Hepatocyte (in vitro differentiated cells): ENCODE results near the gene TMEM131. TPM values are rescaled to one million over a fixed set of nuclear protein-coding genes. Genes with fewer than 3 reads are reported as not detected.

Source experiments
- DNase-seq: peaks from one replicate; pipeline ENCODE4 v3.0.0-alpha.2; 2016; ENCODE audit warnings: low spot score
- H2AFZ ChIP-seq: fragments of 200-600 bp; sonication (generic); 2 replicates; pipeline ENCODE4 v1.6.0; 2016; ENCODE audit warnings: antibody characterized with exemption, mild to moderate bottlenecking
- H3K27ac ChIP-seq: fragments of 200-600 bp; sonication (generic); 2 replicates; pipeline ENCODE4 v1.5.1; 2016; ENCODE audit warnings: mild to moderate bottlenecking
- H3K27me3 ChIP-seq: fragments of 200-600 bp; sonication (generic); 2 replicates; pipeline ENCODE4 v1.6.1; 2016
- H3K36me3 ChIP-seq: fragments of 200-600 bp; sonication (generic); replicated peaks from 2 replicates; pipeline ENCODE4 v1.5.1; 2016; ENCODE audit warnings: low read depth; ENCODE audit not compliant: insufficient read depth
- H3K4me1 ChIP-seq: fragments of 200-600 bp; sonication (generic); 2 replicates; pipeline ENCODE4 v1.5.1; 2016; ENCODE audit warnings: mild to moderate bottlenecking, moderate library complexity; ENCODE audit not compliant: insufficient read depth
- H3K4me2 ChIP-seq: fragments of 200-600 bp; sonication (generic); 2 replicates; pipeline ENCODE4 v1.6.0; 2016
- H3K4me3 ChIP-seq: fragments of 200-600 bp; sonication (generic); 2 replicates; pipeline ENCODE4 v1.5.1; 2016; ENCODE audit warnings: mild to moderate bottlenecking
- H3K79me2 ChIP-seq: fragments of 200-600 bp; sonication (generic); 2 replicates; pipeline ENCODE4 v1.6.0; 2017; ENCODE audit warnings: mild to moderate bottlenecking
- H3K9me2 ChIP-seq: fragments of 200-600 bp; sonication (generic); replicated peaks from 2 replicates; pipeline ENCODE4 v1.6.0; 2017; ENCODE audit warnings: mild to moderate bottlenecking; ENCODE audit not compliant: insufficient read depth
- H3K9me3 ChIP-seq: fragments of 200-600 bp; sonication (generic); 2 replicates; pipeline ENCODE4 v1.5.1; 2016; ENCODE audit warnings: low read depth, mild to moderate bottlenecking
- H4K20me1 ChIP-seq: fragments of 200-600 bp; sonication (generic); 2 replicates; pipeline ENCODE4 v1.6.0; 2016; ENCODE audit warnings: mild to moderate bottlenecking; ENCODE audit not compliant: insufficient read depth, poor library complexity, severe bottlenecking
- CTCF ChIP-seq: fragments of 200-600 bp; sonication (generic); IDR thresholded peaks from 2 replicates; pipeline ENCODE4 v1.5.1; 2016; ENCODE audit warnings: antibody characterized with exemption, mild to moderate bottlenecking; ENCODE audit not compliant: poor library complexity
- EZH2 ChIP-seq: fragments of 200-600 bp; sonication (generic); IDR thresholded peaks from 2 replicates; pipeline ENCODE4 v1.6.1; 2016; ENCODE audit warnings: antibody characterized with exemption, mild to moderate bottlenecking, borderline replicate concordance
- EZH2phosphoT487 ChIP-seq: fragments of 200-600 bp; sonication (generic); IDR thresholded peaks from one replicate; pipeline ENCODE4 v1.6.1; 2018; ENCODE audit warnings: antibody characterized with exemption, mild to moderate bottlenecking, low read depth, moderate library complexity; ENCODE audit not compliant: unreplicated experiment, severe bottlenecking
- WGBS: methylation state at CpG from one replicate; pipeline ENCODE4 v1.1.6; 2016; ENCODE audit warnings: low lambda C conversion rate; ENCODE audit errors: missing lambda C conversion rate; 5-methylcytosine and 5-hydroxymethylcytosine counted together
- polyA plus RNA-seq: library from polyadenylated mRNA; unstranded; fragments of >200 nt; fragmentation: Nextera tagmentation; extraction: Ambion mirVana; gene quantifications from 2 replicates; pipeline ENCODE4 v1.2.1, GENCODE V29; 2016
- total RNA-seq: library from RNA; depleted of rRNA; stranded (reverse); fragments of >200 nt; gene quantifications from 2 replicates; pipeline ENCODE4 v1.2.3, GENCODE V29; 2014

TMEM131 gene
- total and polyA plus RNA-seq, 2 experiments from 2014 or later = 17.5 to 42.1 TPM

GRCh38 chr2:98015671-98016070, 19.9 kb upstream of the TMEM131 start:
- no peak overlapping the region for H3K27ac ChIP-seq
- H4K20me1 ChIP-seq = no peaks in the 10 kb centered on the region
- H3K27me3 ChIP-seq = no peaks in the 10 kb centered on the region
- no peak for DNase-seq
- H3K4me1 ChIP-seq = no peaks in the 10 kb centered on the region
- no peak overlapping the region for H2AFZ ChIP-seq
- H3K4me3 ChIP-seq = no peak overlapping the region
- WGBS = 60% methylated on average over 1 of the region's 1 CpG
- no peaks in the 10 kb centered on the region for H3K9me3 ChIP-seq
- no peak for TF ChIP-seq EZH2phosphoT487
- no peak for TF ChIP-seq CTCF
- TF ChIP-seq EZH2 = no peak
- H3K36me3 ChIP-seq = no peaks in the 10 kb centered on the region
- no peaks in the 10 kb centered on the region for H3K9me2 ChIP-seq
- no peaks in the 10 kb centered on the region for H3K79me2 ChIP-seq
- H3K4me2 ChIP-seq = no peak overlapping the region

GRCh38 chr2:98014379-98014778, 18.6 kb upstream of the TMEM131 start:
- H4K20me1 ChIP-seq = no peaks in the 10 kb centered on the region

GRCh38 chr2:98013407-98014042, 17.8 kb upstream of the TMEM131 start:
- Histone ChIP-seq H3K79me2 (no peaks in the 10 kb centered on the region), H3K9me3 (no peaks in the 10 kb centered on the region), H3K27me3 (no peaks in the 10 kb centered on the region), H3K4me1 (no peaks in the 10 kb centered on the region), H3K4me2 (peak overlapping the region; percentile 37), H3K36me3 (no peaks in the 10 kb centered on the region), H2AFZ (no peak overlapping the region), H3K4me3 (no peak overlapping the region), H3K9me2 (no peaks in the 10 kb centered on the region), H3K27ac (no peak overlapping the region), H4K20me1 (no peaks in the 10 kb centered on the region)
- TF ChIP-seq EZH2 (no peak), EZH2phosphoT487 (no peak), CTCF (no peak)
- 63% methylated on average over 15 of the region's 15 CpGs for WGBS
- DNase-seq = no peak

More at GRCh38 chr2:98014379-98014778, 18.6 kb upstream of the TMEM131 start:
- no peaks in the 10 kb centered on the region for H3K9me2 ChIP-seq
- H2AFZ ChIP-seq = no peak overlapping the region
- H3K79me2 ChIP-seq = no peaks in the 10 kb centered on the region
- H3K4me3 ChIP-seq = no peak overlapping the region
- no peaks in the 10 kb centered on the region for H3K36me3 ChIP-seq
- H3K4me2 ChIP-seq = no peak overlapping the region
- H3K4me1 ChIP-seq = no peaks in the 10 kb centered on the region
- H3K9me3 ChIP-seq = no peaks in the 10 kb centered on the region
- H3K27me3 ChIP-seq = no peaks in the 10 kb centered on the region
- TF ChIP-seq EZH2 = no peak
- H3K27ac ChIP-seq = no peak overlapping the region
- DNase-seq = no peak
- no CpG with 5 or more reads among the region's 2 CpGs for WGBS

- 96% methylated on average over 3 of the region's 3 CpGs for WGBS
- TF ChIP-seq EZH2phosphoT487 (no peak), CTCF (no peak), EZH2 (no peak)
- H3K4me3 ChIP-seq = no peak overlapping the region
- H3K36me3 ChIP-seq = no peaks in the 10 kb centered on the region
- no peaks in the 10 kb centered on the region for H3K4me1 ChIP-seq
- no peaks in the 10 kb centered on the region for H3K79me2 ChIP-seq
- H3K4me2 ChIP-seq = no peak overlapping the region
- H3K9me2 ChIP-seq = no peaks in the 10 kb centered on the region
- H2AFZ ChIP-seq = no peak overlapping the region
- no peak for DNase-seq
- H3K27ac ChIP-seq = no peak overlapping the region
- H3K27me3 ChIP-seq = no peaks in the 10 kb centered on the region
- H3K9me3 ChIP-seq = no peaks in the 10 kb centered on the region
- no peaks in the 10 kb centered on the region for H4K20me1 ChIP-seq
Measured at GRCh38 chr2:98012561-98012991, 16.8 kb upstream of the TMEM131 start.
